Fibroblast of mammary gland (primary cell): ENCODE results near the gene RAC2.

Experiments
- DNase-seq: peaks from one replicate; pipeline ENCODE4 v3.0.0-alpha.2; 2010; ENCODE audit warnings: low read depth
- H3K4me3 ChIP-seq: 2 replicates; pipeline ENCODE4 v1.5.1; 2011; ENCODE audit warnings: low read depth, mild to moderate bottlenecking, low read length, moderate library complexity; ENCODE audit not compliant: control insufficient read depth
- TF ChIP-seq, protein P1 (sequence below): conservative IDR thresholded peaks from 2 replicates; pipeline ENCODE4 v1.5.1; 2011; ENCODE audit warnings: low read depth, low read length, inconsistent platforms; ENCODE audit not compliant: control insufficient read depth, insufficient read depth

Gene RAC2

GRCh38 chr22:37270928-37271650 lies 27.0 kb upstream of the RAC2 start:
- TF ChIP-seq, protein P1, sequence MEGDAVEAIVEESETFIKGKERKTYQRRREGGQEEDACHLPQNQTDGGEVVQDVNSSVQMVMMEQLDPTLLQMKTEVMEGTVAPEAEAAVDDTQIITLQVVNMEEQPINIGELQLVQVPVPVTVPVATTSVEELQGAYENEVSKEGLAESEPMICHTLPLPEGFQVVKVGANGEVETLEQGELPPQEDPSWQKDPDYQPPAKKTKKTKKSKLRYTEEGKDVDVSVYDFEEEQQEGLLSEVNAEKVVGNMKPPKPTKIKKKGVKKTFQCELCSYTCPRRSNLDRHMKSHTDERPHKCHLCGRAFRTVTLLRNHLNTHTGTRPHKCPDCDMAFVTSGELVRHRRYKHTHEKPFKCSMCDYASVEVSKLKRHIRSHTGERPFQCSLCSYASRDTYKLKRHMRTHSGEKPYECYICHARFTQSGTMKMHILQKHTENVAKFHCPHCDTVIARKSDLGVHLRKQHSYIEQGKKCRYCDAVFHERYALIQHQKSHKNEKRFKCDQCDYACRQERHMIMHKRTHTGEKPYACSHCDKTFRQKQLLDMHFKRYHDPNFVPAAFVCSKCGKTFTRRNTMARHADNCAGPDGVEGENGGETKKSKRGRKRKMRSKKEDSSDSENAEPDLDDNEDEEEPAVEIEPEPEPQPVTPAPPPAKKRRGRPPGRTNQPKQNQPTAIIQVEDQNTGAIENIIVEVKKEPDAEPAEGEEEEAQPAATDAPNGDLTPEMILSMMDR: no peak
- H3K4me3 ChIP-seq: no peak overlapping the region
- DNase-seq: peak; percentile 68

- DNase-seq: no peak
Observed at GRCh38 chr22:37269936-37270678, 26.0 kb upstream of the RAC2 start.

GRCh38 chr22:37267661-37268413 lies 23.8 kb upstream of the RAC2 start:
- TF ChIP-seq, protein P1: no peak
- DNase-seq: no peak
- no peak overlapping the region for H3K4me3 ChIP-seq

More at GRCh38 chr22:37269936-37270678, 26.0 kb upstream of the RAC2 start:
- no peak overlapping the region for H3K4me3 ChIP-seq
- TF ChIP-seq, protein P1: no peak

- TF ChIP-seq, protein P1: peak; percentile 75
- peak overlapping the region; percentile 45 for H3K4me3 ChIP-seq
- no peak for DNase-seq
Observed at GRCh38 chr22:37267135-37267587, 23.1 kb upstream of the RAC2 start.

DNA sequence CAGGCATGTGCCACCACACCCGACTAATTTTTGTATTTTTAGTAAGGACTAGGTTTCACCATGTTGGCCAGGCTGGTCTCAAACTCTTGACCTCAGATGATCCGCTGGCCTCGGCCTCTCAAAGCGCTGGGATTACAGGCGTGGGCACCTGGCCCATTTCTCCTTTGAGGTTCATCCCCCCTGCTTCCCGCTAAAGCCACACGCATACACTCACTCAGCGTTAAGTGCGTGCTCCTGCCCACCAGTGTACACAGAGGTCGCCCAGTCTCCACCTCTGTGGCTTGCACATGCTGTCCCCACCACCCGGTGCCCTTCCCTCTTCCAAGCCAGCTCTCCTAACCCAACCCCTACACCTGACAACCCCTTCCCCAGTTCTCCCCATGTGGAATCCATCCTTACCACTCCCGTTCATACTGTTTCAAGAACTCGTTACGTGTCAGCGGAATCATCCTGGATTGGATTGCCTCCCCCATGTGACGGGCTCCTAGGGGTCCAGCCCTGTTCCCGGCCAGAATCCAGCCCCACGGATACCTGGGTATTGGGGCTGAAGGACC lies 22.6 kb upstream of the RAC2 start:
- peak overlapping the region; percentile 45 for H3K4me3 ChIP-seq
- no peak for DNase-seq
- TF ChIP-seq, protein P1: no peak
